GM19455 (cell line): ENCODE data around the gene PPIH.
"Not testable (repeated sequence)": the region's sequence is repeated elsewhere in the genome, so short reads cannot be mapped to it uniquely, and the experiment has no call there.

Experiments
- ATAC-seq: cut with Tn5 transposase; IDR thresholded peaks from one replicate; pipeline ENCODE4 v1.9.1; 2021; ENCODE audit not compliant: unreplicated experiment

The PPIH gene

GRCh38 chr1:42657981-42658876 is at the start of gene PPIH:
TSS of gene PPIH (plus strand) at chr1:42658423. CDS start at chr1:42658447, 24 bp downstream.
- ATAC-seq: peak; percentile 98

- ATAC-seq: no peak
Measured at GRCh38 chr1:42613803-42614131, 44.5 kb upstream of the PPIH start.

GRCh38 chr1:42618866-42619265 is 39.4 kb upstream of the PPIH start:
- no peak for ATAC-seq

GRCh38 chr1:42620307-42620706 is 37.9 kb upstream of the PPIH start:
- ATAC-seq: no peak

GRCh38 chr1:42621180-42621579 is 37.0 kb upstream of the PPIH start:
- not testable (repeated sequence) for ATAC-seq

GRCh38 chr1:42627205-42627604 is 31.0 kb upstream of the PPIH start:
- ATAC-seq: not testable (repeated sequence)

GRCh38 chr1:42639116-42639515 is 19.1 kb upstream of the PPIH start:
- no peak for ATAC-seq

GRCh38 chr1:42646056-42646455 is 12.2 kb upstream of the PPIH start:
- ATAC-seq: no peak

GRCh38 chr1:42657201-42657600 is 1.0 kb upstream of the PPIH start:
- no peak for ATAC-seq

- ATAC-seq: no peak
Measured at GRCh38 chr1:42658877-42659337, 684 bp downstream of the PPIH start.

- no peak for ATAC-seq
Measured at GRCh38 chr1:42660907-42661500, 2.8 kb downstream of the PPIH start.

GRCh38 chr1:42669936-42670335 is 11.7 kb downstream of the PPIH start:
- ATAC-seq: no peak

GRCh38 chr1:42670425-42670824 is 12.2 kb downstream of the PPIH start:
- ATAC-seq: no peak

- no peak for ATAC-seq
Measured at GRCh38 chr1:42674214-42674613, 16.0 kb downstream of the PPIH start.

GRCh38 chr1:42674682-42675081 is 16.5 kb downstream of the PPIH start:
- no peak for ATAC-seq

GRCh38 chr1:42675467-42675866 is 17.2 kb downstream of the PPIH start:
- no peak for ATAC-seq

GRCh38 chr1:42676534-42677087 is 18.4 kb downstream of the PPIH start:
- no peak for ATAC-seq

- no peak for ATAC-seq
Measured at GRCh38 chr1:42679364-42679983, 21.3 kb downstream of the PPIH start.

GRCh38 chr1:42680055-42680454 is 21.8 kb downstream of the PPIH start:
- ATAC-seq: no peak

- ATAC-seq: no peak
Measured at GRCh38 chr1:42680921-42681683, 22.9 kb downstream of the PPIH start.
